NCI-H187 (cell line): ENCODE data around the gene EBP.
"Not testable (repeated sequence)": the region's sequence is repeated elsewhere in the genome, so short reads cannot be mapped to it uniquely, and the experiment has no call there.

Experiments
- DNase-seq, 2 experiments: peaks; one replicate each; lab custom pipeline; 2025; lab: John Stamatoyannopoulos, UW

Gene EBP

GRCh38 chrX:48525853-48526252 lies 4.2 kb downstream of the EBP start:
- not testable (repeated sequence) for DNase-seq

GRCh38 chrX:48530736-48531135 lies 9.1 kb downstream of the EBP start:
- no peak for DNase-seq

- DNase-seq: no peak
These were observed 9.9 kb downstream of the EBP start for GRCh38 chrX:48531358-48531959.

- DNase-seq: no peak
These were observed 10.6 kb downstream of the EBP start for GRCh38 chrX:48532161-48532560.

GRCh38 chrX:48533165-48533564 lies 11.6 kb downstream of the EBP start:
- no peak for DNase-seq

- DNase-seq: no peak
These were observed 17.2 kb downstream of the EBP start for GRCh38 chrX:48538641-48539344.

- DNase-seq: peak; percentile 91 to 94
These were observed 17.9 kb downstream of the EBP start, which contains the start of gene TBC1D25 for GRCh38 chrX:48539345-48540027. TBC1D25 (plus strand) TSS chrX:48539714; CDS start chrX:48539798, 84 bp downstream.

- DNase-seq: peak in 1 of 2 experiments; percentile 70
These were observed 18.4 kb downstream of the EBP start for GRCh38 chrX:48540028-48540375.

- no peak for DNase-seq
These were observed 18.9 kb downstream of the EBP start for GRCh38 chrX:48540480-48540879.

- no peak for DNase-seq
These were observed 19.7 kb downstream of the EBP start for GRCh38 chrX:48541140-48541814.

- no peak for DNase-seq
These were observed 27.3 kb downstream of the EBP start for GRCh38 chrX:48548871-48549270.

GRCh38 chrX:48555731-48556325 lies 34.2 kb downstream of the EBP start:
- DNase-seq: not testable (repeated sequence)

GRCh38 chrX:48558271-48558670 lies 36.7 kb downstream of the EBP start:
- DNase-seq: no peak

- DNase-seq: no peak
These were observed 38.0 kb downstream of the EBP start for GRCh38 chrX:48559636-48560035.

- DNase-seq: no peak
These were observed 38.4 kb downstream of the EBP start for GRCh38 chrX:48560056-48560455.

- no peak for DNase-seq
These were observed 39.1 kb downstream of the EBP start for GRCh38 chrX:48560681-48561080.

- no peak for DNase-seq
These were observed 48.4 kb downstream of the EBP start for GRCh38 chrX:48569958-48570357.

- no peak for DNase-seq
These were observed 52.2 kb downstream of the EBP start for GRCh38 chrX:48573690-48574269.

- DNase-seq: peak; percentile 64 to 79
These were observed 53.0 kb downstream of the EBP start, which contains the start of gene RBM3 for GRCh38 chrX:48574270-48575266. RBM3 (plus strand) TSS chrX:48574484; CDS start chrX:48575181, 697 bp downstream.

GRCh38 chrX:48575642-48576041 lies 54.0 kb downstream of the EBP start:
- DNase-seq: no peak
